ENCODE measurements around the gene MTHFSD. TPM values are rescaled to one million over a fixed set of nuclear protein-coding genes. Genes with fewer than 3 reads are reported as not detected.

Gene MTHFSD
- total and polyA plus RNA-seq, 10 of the 15 experiments (the other 5 are each of a cell fraction or from before 2014, with no cell fraction given): 2.2 to 24.5 (median 18.1) TPM

- Histone ChIP-seq H2AFZ (ENCODE audit: control insufficient read depth, low read depth, low read length) (no peak overlapping the region), H3K79me2 (ENCODE audit: control insufficient read depth, insufficient read depth, low read length) (no peaks in the 10 kb centered on the region), H3K27me3 (replicated peaks in 1 of 2; ENCODE audit: control insufficient read depth in 2 of 2, insufficient read depth in 2 of 2, low read length in 1 of 2) (peaks cover 7 to 15% of the 10 kb centered on the region in 2 experiments; a peak in 3 of 4 replicates), H3K9ac (ENCODE audit: control insufficient read depth, insufficient read depth, low read length) (no peak overlapping the region), H3K9me3 (replicated peaks; ENCODE audit: control insufficient read depth, insufficient read depth, low read length) (no peaks in the 10 kb centered on the region), H3K36me3 (ENCODE audit: control insufficient read depth in 2 of 2, insufficient read depth in 2 of 2, low read length in 1 of 2) (no peaks in the 10 kb centered on the region), H3K4me2 (ENCODE audit: control insufficient read depth, insufficient read depth) (no peak overlapping the region), H4K20me1 (ENCODE audit: control insufficient read depth, insufficient read depth) (no peaks in the 10 kb centered on the region), H3K4me1 (ENCODE audit: control insufficient read depth, insufficient read depth, low read length) (no peaks in the 10 kb centered on the region), H3K4me3 (no peak overlapping the region), H3K27ac (ENCODE audit: control insufficient read depth, insufficient read depth) (no peak overlapping the region)
- no peak for FAIRE-seq
- intact Hi-C loops (cut with micrococcal nuclease; ENCODE audit: unreplicated experiment) (loop anchor here (10.0 kb wide), 1 partner anchor 195 kb away; no protein-coding TSS in a partner anchor), in situ Hi-C loops (cut with MboI) (loop anchor here (10.0 kb wide), 1 partner anchor 305 kb away; no protein-coding TSS in a partner anchor)
- CTCF ChIA-PET: interaction anchor here (0.9 to 1.8 kb wide), 3 partner anchors 491 to 709 kb away, joined by 3 to 11 read pairs (median 3); no protein-coding TSS in a partner anchor
- RAD21 ChIA-PET (ENCODE audit: unreplicated experiment): no interaction called here
- SMC1A ChIA-PET (ENCODE audit: uncharacterized antibody, unreplicated experiment): interaction anchor here (1.0 to 1.4 kb wide), 4 partner anchors 13 to 264 kb away, joined by 3 to 6 read pairs (median 4); no protein-coding TSS in a partner anchor
- no peak for TF ChIP-seq SREBF2 (IDR thresholded peaks at IDR 0.05; ENCODE audit: low read length)
- TF ChIP-seq YBX1 (IDR thresholded peaks at IDR 0.05): no peak
- no peak for TF ChIP-seq NFYB (IDR thresholded peaks at IDR 0.05; ENCODE audit: insufficient read depth, low read depth, low read length)
- no peak for TF ChIP-seq SUZ12 (IDR thresholded peaks at IDR 0.05; ENCODE audit: unreplicated experiment)
- TF ChIP-seq POU2F2 (IDR thresholded peaks at IDR 0.05; ENCODE audit: borderline replicate concordance, low read depth, low read length): no peak
- no peak for TF ChIP-seq FOS (IDR thresholded peaks at IDR 0.05; ENCODE audit: borderline replicate concordance, extremely low read depth, insufficient read length)
- no peak for TF ChIP-seq CHD2 (IDR thresholded peaks at IDR 0.05; ENCODE audit: borderline replicate concordance, low read depth, low read length)
- TF ChIP-seq, protein P1, sequence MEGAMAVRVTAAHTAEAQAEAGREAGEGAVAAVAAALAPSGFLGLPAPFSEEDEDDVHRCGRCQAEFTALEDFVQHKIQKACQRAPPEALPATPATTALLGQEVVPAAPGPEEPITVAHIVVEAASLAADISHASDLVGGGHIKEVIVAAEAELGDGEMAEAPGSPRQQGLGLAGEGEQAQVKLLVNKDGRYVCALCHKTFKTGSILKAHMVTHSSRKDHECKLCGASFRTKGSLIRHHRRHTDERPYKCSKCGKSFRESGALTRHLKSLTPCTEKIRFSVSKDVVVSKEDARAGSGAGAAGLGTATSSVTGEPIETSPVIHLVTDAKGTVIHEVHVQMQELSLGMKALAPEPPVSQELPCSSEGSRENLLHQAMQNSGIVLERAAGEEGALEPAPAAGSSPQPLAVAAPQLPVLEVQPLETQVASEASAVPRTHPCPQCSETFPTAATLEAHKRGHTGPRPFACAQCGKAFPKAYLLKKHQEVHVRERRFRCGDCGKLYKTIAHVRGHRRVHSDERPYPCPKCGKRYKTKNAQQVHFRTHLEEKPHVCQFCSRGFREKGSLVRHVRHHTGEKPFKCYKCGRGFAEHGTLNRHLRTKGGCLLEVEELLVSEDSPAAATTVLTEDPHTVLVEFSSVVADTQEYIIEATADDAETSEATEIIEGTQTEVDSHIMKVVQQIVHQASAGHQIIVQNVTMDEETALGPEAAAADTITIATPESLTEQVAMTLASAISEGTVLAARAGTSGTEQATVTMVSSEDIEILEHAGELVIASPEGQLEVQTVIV (IDR thresholded peaks at IDR 0.05; ENCODE audit: borderline replicate concordance, partially characterized antibody): no peak
- no peak for TF ChIP-seq ZNF207 (IDR thresholded peaks at IDR 0.05; ENCODE audit: borderline replicate concordance)
- TF ChIP-seq USF2 (IDR thresholded peaks at IDR 0.05; ENCODE audit: borderline replicate concordance, low read depth, low read length): no peak
- TF ChIP-seq JUNB (IDR thresholded peaks at IDR 0.05): no peak
- no peak for TF ChIP-seq ESRRA (IDR thresholded peaks at IDR 0.05; ENCODE audit: low read length)
- no peak for TF ChIP-seq BCL11A (IDR thresholded peaks at IDR 0.05; ENCODE audit: low read depth, low read length)
- TF ChIP-seq TCF3 (IDR thresholded peaks at IDR 0.05; ENCODE audit: borderline replicate concordance, insufficient read depth, low read depth, low read length): no peak
- TF ChIP-seq ZNF592 (IDR thresholded peaks at IDR 0.05): no peak
- no peak for TF ChIP-seq HDAC6 (IDR thresholded peaks at IDR 0.05; ENCODE audit: unreplicated experiment)
- 45% methylated on average over 13 of the region's 13 CpGs for WGBS (ENCODE audit: insufficient coverage, insufficient replicate concordance, low lambda C conversion rate, missing lambda C conversion rate)
- BruUV-seq (replicated peaks): no TSS peak
- no peak for DNase-seq (ENCODE audit: low read depth, low spot score)
- ATAC-seq: no peak
- POLR2A ChIA-PET: no interaction called here
These were observed 14.8 kb upstream of the MTHFSD start for GRCh38 chr16:86569701-86570447.

Measured in GM12878 (cell line).